GM12891 (cell line): Measurements from ENCODE around the gene CALR.
"Not testable (repeated sequence)": the region's sequence is repeated elsewhere in the genome, so short reads cannot be mapped to it uniquely, and the experiment has no call there.

Experiments used
- DNase-seq: peaks from one replicate; pipeline ENCODE4 v3.0.0; 2011; ENCODE audit warnings: low spot score; ENCODE audit not compliant: insufficient read length
- FAIRE-seq: peaks from 2 replicates; lab custom pipeline; 2011; peaks lifted over from hg19 to GRCh38; lab: Jason Lieb, UNC
- PAX5 ChIP-seq: IDR thresholded peaks from 2 replicates; pipeline ENCODE4 v1.6.1; 2011; ENCODE audit warnings: low read length, moderate library complexity, mild to moderate bottlenecking; ENCODE audit not compliant: insufficient read depth, severe bottlenecking
- POLR2A ChIP-seq: IDR thresholded peaks from 2 replicates; pipeline ENCODE4 v1.6.1; 2011; ENCODE audit warnings: low read depth, low read length, control low read depth
- POLR2AphosphoS5 ChIP-seq: IDR thresholded peaks from 2 replicates; pipeline ENCODE4 v1.6.1; 2011; ENCODE audit warnings: low read depth, low read length, control low read depth
- POU2F2 ChIP-seq: IDR thresholded peaks from 2 replicates; pipeline ENCODE4 v1.6.1; 2011; ENCODE audit warnings: low read depth, mild to moderate bottlenecking, control low read depth, low read length, moderate library complexity
- SPI1 ChIP-seq: IDR thresholded peaks from 2 replicates; pipeline ENCODE4 v1.6.1; 2011; ENCODE audit warnings: low read depth, low read length, control low read depth
- TAF1 ChIP-seq: IDR thresholded peaks from 2 replicates; pipeline ENCODE4 v1.6.1; 2011; ENCODE audit warnings: low read depth, low read length, control low read depth

CALR gene

GRCh38 chr19:12967907-12968306 is 29.5 kb downstream of the CALR start:
- TF ChIP-seq POLR2A: no peak
- no peak for TF ChIP-seq POLR2AphosphoS5
- TF ChIP-seq POU2F2: no peak
- TF ChIP-seq PAX5: no peak
- no peak for TF ChIP-seq SPI1
- no peak for TF ChIP-seq TAF1
- DNase-seq: no peak

GRCh38 chr19:12969292-12969988 is 31.0 kb downstream of the CALR start, which contains the start of gene DAND5:
TSS of gene DAND5 (plus strand) at chr19:12969576. CDS start at chr19:12969661, 85 bp downstream.
- DNase-seq: no peak
- FAIRE-seq: no peak
- TF ChIP-seq SPI1 (no peak), POLR2AphosphoS5 (no peak), POLR2A (no peak), PAX5 (no peak), POU2F2 (no peak), TAF1 (no peak)

More at GRCh38 chr19:12967907-12968306, 29.5 kb downstream of the CALR start:
- FAIRE-seq: no peak

GRCh38 chr19:12970070-12970820 is 31.8 kb downstream of the CALR start:
- no peak for TF ChIP-seq SPI1
- no peak for TF ChIP-seq PAX5
- no peak for TF ChIP-seq TAF1
- no peak for TF ChIP-seq POLR2AphosphoS5
- FAIRE-seq (no peak), DNase-seq (no peak)

- TF ChIP-seq SPI1 (no peak), POLR2AphosphoS5 (no peak), POU2F2 (no peak), TAF1 (no peak), PAX5 (no peak), POLR2A (no peak)
- DNase-seq (no peak), FAIRE-seq (no peak)
Observed at GRCh38 chr19:12973236-12973635, 34.8 kb downstream of the CALR start.

- FAIRE-seq: no peak
Observed at GRCh38 chr19:12974301-12975220, 36.2 kb downstream of the CALR start.

GRCh38 chr19:12975221-12975741 is 36.9 kb downstream of the CALR start:
- no peak for DNase-seq
- TF ChIP-seq POLR2A (no peak), POLR2AphosphoS5 (no peak), PAX5 (no peak), TAF1 (no peak), POU2F2 (no peak), SPI1 (no peak)
- FAIRE-seq: no peak

More at GRCh38 chr19:12974301-12975220, 36.2 kb downstream of the CALR start:
- DNase-seq: no peak
- no peak for TF ChIP-seq SPI1
- no peak for TF ChIP-seq PAX5
- TF ChIP-seq POU2F2: no peak
- no peak for TF ChIP-seq POLR2AphosphoS5
- no peak for TF ChIP-seq POLR2A

GRCh38 chr19:12976109-12976508 is 37.7 kb downstream of the CALR start:
- FAIRE-seq, DNase-seq: not testable (repeated sequence)

- FAIRE-seq: no peak
- no peak for DNase-seq
- no peak for TF ChIP-seq POLR2A
Observed at GRCh38 chr19:12979974-12980373, 41.6 kb downstream of the CALR start.

GRCh38 chr19:12982648-12983047 is 44.2 kb downstream of the CALR start:
- TF ChIP-seq POLR2AphosphoS5 (no peak), TAF1 (no peak), POLR2A (no peak), SPI1 (no peak), POU2F2 (no peak), PAX5 (no peak)
- no peak for DNase-seq
- FAIRE-seq: no peak

GRCh38 chr19:12983091-12983490 is 44.7 kb downstream of the CALR start:
- TF ChIP-seq POU2F2 (no peak), SPI1 (no peak), TAF1 (no peak), POLR2AphosphoS5 (no peak), PAX5 (no peak), POLR2A (no peak)
- DNase-seq (no peak), FAIRE-seq (no peak)
